ENCODE data around the gene GRAMD1A. TPM values are rescaled to one million over a fixed set of nuclear protein-coding genes. Genes with fewer than 3 reads are reported as not detected.
A peak's percentile ranks its signal among the peaks of the same experiment; 100 is the strongest.

Gene GRAMD1A
- total RNA-seq = 10 to 100 TPM; 26.3 to 31.0 TPM

DNA sequence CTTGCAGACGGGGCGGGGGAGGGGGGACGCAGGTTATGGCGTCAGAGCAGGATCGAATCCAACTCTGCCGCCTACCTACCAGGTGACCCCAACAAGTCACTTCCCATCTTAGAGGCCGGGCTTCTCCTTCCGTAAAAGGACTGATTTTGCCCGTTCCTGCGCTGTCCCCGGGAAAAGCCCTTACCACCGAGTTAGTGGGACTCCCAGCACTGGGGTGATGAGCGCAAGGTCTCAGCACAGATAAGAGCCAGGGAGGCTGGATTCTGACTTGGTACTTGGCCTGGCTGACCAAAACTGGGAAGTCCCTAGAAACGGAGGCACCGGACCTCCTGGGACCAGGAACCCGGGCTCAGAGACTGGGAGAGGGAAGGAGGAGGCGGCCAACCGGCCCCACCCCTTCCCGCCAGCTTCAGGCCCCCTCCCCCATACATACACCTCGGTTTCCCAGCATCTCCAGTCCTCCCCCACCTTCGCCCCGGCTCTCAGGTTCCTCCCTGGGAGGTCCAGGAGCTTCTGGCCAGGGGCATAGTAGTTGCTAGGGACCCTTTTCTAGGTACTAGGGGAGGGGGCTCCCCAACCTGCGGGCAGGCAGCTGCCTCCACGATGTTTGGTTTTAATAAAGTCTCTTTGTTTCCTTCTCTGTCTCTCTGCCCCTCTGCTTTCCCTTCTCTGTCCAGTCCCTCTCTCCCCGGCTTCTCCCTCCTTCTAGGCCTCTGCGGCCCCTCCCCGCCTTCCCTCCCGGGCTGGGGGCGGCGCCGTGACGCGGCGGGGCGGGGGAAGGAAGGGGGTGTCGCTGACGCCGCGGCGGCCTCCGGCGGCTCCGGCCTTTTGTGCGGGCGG, at the start of gene GRAMD1A:
Gene GRAMD1A (plus strand): TSS at position 826 of the 840 bp plus-strand sequence. CDS start 156 bp downstream, outside the sequence.
- Histone ChIP-seq H3K4me3 (peak within 1 kb of the TSS; percentile 79), H3K4me1 (peaks cover 20% of the 10 kb centered on the region), H3K27me3 (no peaks in the 10 kb centered on the region), H3K9ac (ENCODE audit: low read depth in 2 of 2, low read length in 2 of 2) (peak within 1 kb of the TSS; percentile 95 to 96), H3K27ac (peak within 1 kb of the TSS; percentile 96), H3K9me3 (no peaks in the 10 kb centered on the region), H3K36me3 (no peaks in the 10 kb centered on the region)
- peak; percentile 90 for DNase-seq
- intact Hi-C loops (cut with DNase I) = no loop called here
- TF ChIP-seq, protein P1, sequence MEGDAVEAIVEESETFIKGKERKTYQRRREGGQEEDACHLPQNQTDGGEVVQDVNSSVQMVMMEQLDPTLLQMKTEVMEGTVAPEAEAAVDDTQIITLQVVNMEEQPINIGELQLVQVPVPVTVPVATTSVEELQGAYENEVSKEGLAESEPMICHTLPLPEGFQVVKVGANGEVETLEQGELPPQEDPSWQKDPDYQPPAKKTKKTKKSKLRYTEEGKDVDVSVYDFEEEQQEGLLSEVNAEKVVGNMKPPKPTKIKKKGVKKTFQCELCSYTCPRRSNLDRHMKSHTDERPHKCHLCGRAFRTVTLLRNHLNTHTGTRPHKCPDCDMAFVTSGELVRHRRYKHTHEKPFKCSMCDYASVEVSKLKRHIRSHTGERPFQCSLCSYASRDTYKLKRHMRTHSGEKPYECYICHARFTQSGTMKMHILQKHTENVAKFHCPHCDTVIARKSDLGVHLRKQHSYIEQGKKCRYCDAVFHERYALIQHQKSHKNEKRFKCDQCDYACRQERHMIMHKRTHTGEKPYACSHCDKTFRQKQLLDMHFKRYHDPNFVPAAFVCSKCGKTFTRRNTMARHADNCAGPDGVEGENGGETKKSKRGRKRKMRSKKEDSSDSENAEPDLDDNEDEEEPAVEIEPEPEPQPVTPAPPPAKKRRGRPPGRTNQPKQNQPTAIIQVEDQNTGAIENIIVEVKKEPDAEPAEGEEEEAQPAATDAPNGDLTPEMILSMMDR (IDR thresholded peaks at IDR 0.05) = no peak

DNA sequence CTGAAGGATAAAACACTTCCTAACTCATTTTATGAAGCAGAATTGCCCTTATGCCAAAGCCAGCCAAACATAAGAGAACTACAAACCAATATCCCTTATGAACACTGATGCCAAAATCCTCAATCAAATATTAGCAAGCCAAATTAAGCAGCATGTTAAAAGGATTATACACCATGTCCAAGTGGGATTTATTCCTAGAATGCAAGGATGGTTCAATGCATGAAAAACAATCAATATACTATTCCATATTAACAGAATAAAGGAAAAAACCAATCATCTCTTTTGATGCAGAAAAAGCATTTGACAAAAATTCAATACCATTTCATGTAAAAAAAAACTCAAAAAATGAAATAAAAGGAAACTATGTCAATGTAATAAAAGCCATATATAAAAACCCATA, 47.0 kb upstream of the GRAMD1A start:
- no peak for DNase-seq
- intact Hi-C loops (cut with DNase I) = no loop called here
- H3K9me3 ChIP-seq = peaks cover 7% of the 10 kb centered on the region

DNA sequence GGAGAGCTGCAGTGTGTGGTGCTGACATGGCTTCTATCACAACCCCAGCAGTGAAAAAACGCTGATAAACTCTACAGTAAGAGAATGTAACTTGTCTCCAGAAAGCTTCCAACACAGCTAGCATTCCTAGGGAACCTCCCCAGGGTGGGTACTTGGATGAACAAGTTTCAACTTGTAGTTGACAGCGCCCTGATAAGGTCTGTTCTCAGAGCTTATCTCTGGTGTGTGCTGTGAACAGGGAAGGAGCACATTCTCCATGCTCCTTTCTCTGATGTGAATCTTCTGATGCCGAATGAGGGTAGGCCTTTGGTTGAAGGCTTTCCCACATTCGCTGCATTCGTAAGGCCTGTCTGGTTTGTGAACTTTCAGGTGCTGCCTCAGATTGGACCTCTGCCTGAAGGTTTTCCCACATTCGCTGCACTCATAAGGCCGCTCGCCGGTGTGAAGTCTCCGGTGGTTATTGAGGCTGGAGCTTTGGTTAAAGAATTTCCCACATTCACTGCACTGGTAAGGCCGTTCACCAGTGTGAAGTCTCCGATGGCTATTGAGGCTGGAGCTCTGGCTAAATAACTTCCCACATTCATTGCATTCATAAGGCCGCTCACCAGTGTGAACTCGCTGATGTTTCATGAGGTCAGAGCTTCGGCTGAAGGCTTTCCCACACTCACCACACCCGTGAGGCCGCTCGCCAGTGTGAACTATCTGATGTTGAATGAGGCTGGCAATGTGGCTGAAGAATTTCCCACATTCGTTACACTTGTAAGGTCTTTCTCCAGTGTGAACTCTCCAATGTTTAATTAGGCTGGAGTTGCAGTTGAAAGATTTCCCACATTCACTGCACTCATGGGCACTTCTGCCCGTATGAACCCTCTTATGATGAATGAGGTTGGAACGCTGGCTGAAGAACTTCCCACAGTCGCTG, 42.0 kb upstream of the GRAMD1A start:
- no peak overlapping the region for H3K27ac ChIP-seq
- intact Hi-C loops (cut with DNase I) = no loop called here
- peaks cover 20% of the 10 kb centered on the region for H3K9me3 ChIP-seq
- DNase-seq = no peak
- H3K9ac ChIP-seq (ENCODE audit: low read depth in 2 of 2, low read length in 2 of 2) = no peak overlapping the region
- no peaks in the 10 kb centered on the region for H3K4me1 ChIP-seq
- no peak overlapping the region for H3K4me3 ChIP-seq
- TF ChIP-seq, protein P1 (IDR thresholded peaks at IDR 0.05) = no peak
- peaks cover 32% of the 10 kb centered on the region for H3K36me3 ChIP-seq
- no peaks in the 10 kb centered on the region for H3K27me3 ChIP-seq

More for the DNA sequence above, 47.0 kb upstream of the GRAMD1A start:
- Histone ChIP-seq H3K27me3 (no peaks in the 10 kb centered on the region), H3K4me1 (no peaks in the 10 kb centered on the region), H3K9ac (ENCODE audit: low read depth in 2 of 2, low read length in 2 of 2) (no peak overlapping the region), H3K4me3 (no peak overlapping the region), H3K27ac (no peak overlapping the region), H3K36me3 (peaks cover 6% of the 10 kb centered on the region)
- TF ChIP-seq, protein P1 (IDR thresholded peaks at IDR 0.05) = no peak

DNA sequence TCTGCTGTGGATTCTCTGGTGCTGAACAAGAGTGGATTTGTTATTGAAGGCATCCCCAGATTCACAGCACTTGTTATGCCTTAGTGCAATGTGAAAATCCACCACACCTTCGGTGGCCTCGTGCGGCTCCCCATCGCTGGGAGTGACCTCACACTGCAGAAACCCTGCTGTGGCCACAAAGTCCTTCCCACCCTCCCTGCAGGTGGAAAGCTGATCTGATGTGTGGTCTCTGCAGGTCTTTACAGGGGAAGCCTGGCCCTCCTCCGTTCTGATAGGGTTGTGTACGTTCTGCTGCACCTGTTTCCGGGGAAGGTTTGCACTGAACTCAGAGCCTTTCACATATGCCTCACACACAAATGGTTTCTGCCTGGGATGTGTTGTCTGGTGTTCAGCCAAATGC, 41.1 kb upstream of the GRAMD1A start:
- TF ChIP-seq, protein P1 (IDR thresholded peaks at IDR 0.05) = no peak
- intact Hi-C loops (cut with DNase I) = no loop called here
- no peak overlapping the region for H3K27ac ChIP-seq
- no peak overlapping the region for H3K9ac ChIP-seq (ENCODE audit: low read depth in 2 of 2, low read length in 2 of 2)
- H3K4me3 ChIP-seq = no peak overlapping the region
- no peaks in the 10 kb centered on the region for H3K4me1 ChIP-seq
- peaks cover 32% of the 10 kb centered on the region for H3K36me3 ChIP-seq
- no peaks in the 10 kb centered on the region for H3K27me3 ChIP-seq
- no peak for DNase-seq
- H3K9me3 ChIP-seq = peaks cover 20% of the 10 kb centered on the region

DNA sequence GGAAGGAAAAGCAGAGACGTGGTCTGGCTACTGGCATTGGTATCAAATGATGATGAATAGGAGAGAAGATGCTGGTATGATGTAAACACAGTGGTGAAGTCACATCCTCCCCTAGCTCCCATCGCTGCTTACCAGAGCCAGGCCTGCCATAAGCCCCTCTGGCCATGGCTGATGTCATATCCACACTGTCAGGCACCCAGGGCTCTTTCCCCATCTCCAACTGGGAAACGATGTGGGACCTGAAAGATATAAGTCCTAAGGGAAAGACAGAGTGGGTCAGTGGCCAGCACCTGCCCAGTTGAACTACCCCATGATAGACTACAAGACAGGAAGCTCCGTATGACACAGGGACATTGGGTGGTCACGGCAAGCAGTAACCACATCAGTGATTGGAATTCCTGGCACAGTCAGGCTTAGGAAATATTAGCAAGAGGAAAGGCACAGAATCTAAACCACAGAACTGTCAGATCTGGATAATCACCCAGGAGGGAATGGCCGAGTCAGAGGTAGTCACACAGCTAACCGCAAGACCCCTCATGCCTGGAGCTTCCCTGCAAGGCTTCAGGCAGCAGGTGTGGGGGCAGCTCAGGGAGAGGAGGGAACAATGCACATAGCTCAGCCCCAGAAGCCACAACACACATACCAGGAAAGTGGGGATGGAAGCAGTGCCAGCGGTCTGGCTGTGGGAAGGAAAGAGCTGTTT, 39.9 kb upstream of the GRAMD1A start:
- Histone ChIP-seq H3K27ac (no peak overlapping the region), H3K4me3 (no peak overlapping the region), H3K9ac (ENCODE audit: low read depth in 2 of 2, low read length in 2 of 2) (no peak overlapping the region), H3K27me3 (no peaks in the 10 kb centered on the region), H3K36me3 (peaks cover 32% of the 10 kb centered on the region), H3K4me1 (no peaks in the 10 kb centered on the region), H3K9me3 (peaks cover 20% of the 10 kb centered on the region)
- intact Hi-C loops (cut with DNase I) = no loop called here
- TF ChIP-seq, protein P1 (IDR thresholded peaks at IDR 0.05) = no peak
- no peak for DNase-seq

All from colonic mucosa (tissue), 4 donors.